Effector CD8-positive, alpha-beta T cell (primary cell): ENCODE data around the gene SKOR2.

Experiments used
- DNase-seq: peaks from one replicate; lab custom pipeline; 2025; lab: John Stamatoyannopoulos, UW
- total RNA-seq, 4 experiments: gene quantifications; one replicate each; lab custom pipeline; 2026; lab: John Stamatoyannopoulos, UW

SKOR2 gene, protein sequence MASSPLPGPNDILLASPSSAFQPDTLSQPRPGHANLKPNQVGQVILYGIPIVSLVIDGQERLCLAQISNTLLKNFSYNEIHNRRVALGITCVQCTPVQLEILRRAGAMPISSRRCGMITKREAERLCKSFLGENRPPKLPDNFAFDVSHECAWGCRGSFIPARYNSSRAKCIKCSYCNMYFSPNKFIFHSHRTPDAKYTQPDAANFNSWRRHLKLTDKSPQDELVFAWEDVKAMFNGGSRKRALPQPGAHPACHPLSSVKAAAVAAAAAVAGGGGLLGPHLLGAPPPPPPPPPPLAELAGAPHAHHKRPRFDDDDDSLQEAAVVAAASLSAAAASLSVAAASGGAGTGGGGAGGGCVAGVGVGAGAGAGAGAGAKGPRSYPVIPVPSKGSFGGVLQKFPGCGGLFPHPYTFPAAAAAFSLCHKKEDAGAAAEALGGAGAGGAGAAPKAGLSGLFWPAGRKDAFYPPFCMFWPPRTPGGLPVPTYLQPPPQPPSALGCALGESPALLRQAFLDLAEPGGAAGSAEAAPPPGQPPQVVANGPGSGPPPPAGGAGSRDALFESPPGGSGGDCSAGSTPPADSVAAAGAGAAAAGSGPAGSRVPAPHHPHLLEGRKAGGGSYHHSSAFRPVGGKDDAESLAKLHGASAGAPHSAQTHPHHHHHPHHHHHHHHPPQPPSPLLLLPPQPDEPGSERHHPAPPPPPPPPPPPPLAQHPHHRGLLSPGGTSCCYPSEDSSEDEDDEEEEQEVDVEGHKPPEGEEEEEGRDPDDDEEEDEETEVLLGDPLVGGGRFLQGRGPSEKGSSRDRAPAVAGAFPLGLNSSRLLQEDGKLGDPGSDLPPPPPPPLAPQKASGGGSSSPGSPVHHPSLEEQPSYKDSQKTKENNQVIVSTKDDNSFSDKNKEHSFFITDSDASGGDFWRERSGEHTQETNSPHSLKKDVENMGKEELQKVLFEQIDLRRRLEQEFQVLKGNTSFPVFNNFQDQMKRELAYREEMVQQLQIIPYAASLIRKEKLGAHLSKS
- 0 to 0.09 (median 0) reads per million in 4 experiments for total RNA-seq

DNA sequence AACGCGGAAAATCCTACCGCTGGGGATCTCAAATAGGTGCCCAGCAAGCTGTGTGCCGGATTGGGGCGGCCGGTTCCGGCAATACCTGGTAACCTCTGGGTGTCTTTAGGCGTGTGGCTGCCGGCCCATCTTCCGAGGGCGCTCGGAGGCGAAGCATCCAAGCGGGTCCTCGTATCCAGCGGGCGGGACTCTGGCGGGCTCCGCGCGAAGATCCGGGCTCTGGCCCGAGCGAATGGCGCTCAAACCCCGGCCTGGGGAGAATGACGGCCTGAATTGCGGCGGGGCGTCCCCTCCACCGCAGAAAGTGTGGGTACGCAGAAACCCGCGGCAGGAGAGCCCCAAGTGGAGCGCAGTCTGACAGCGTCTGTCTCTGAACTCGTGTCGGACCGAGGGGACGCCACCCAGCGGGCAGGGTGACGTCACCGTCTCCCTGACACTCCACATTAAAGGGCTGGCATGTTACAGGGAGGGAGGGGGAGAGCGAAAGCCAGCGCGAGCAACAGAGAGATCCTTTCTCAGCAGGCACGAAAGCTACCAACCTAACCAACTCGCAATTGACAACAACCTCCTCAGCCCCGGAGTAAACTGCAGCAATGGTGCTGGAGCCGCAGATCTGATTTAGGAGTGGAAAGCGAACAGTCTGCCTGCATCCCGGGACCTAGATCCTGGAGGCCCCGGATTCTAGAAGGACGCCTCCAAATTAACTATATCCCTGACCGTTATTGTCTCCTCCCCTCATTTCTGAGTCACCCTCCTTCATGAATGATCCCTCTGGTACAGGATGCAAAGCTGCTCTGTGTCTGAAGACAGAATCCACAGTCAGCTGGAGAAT is at the start of gene SKOR2:
Gene SKOR2, minus strand, starts transcription at position 372 of the 832 bp plus-strand sequence. CDS start 2,477 bp downstream, outside the sequence.
- DNase-seq: no peak

DNA sequence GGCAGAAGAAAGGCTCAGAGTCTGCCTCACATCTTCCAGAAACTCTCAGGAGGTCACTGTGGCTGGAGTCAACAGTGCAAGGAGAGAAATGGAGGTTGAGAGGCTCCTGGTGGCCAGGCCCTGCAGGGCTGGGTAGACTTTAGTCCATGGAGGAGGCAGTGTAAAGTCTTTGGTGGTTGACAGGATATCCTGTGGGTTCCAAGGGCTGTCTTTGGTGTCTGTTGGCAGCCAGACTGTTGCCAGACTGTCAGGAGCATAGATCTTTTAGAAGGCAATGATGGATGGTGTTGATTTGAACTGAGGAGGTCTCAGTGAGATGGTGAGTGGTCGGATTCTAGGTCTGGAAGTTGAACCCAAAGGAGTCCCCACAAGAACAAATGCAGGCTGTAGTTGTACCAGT is 45.0 kb upstream of the SKOR2 start:
- DNase-seq: no peak

GRCh38 chr18:47294801-47295200 is 43.3 kb upstream of the SKOR2 start:
- DNase-seq: no peak

- DNase-seq: no peak
Measured at GRCh38 chr18:47288741-47289140, 37.3 kb upstream of the SKOR2 start.

- no peak for DNase-seq
Measured at GRCh38 chr18:47287911-47288585, 36.6 kb upstream of the SKOR2 start.

DNA sequence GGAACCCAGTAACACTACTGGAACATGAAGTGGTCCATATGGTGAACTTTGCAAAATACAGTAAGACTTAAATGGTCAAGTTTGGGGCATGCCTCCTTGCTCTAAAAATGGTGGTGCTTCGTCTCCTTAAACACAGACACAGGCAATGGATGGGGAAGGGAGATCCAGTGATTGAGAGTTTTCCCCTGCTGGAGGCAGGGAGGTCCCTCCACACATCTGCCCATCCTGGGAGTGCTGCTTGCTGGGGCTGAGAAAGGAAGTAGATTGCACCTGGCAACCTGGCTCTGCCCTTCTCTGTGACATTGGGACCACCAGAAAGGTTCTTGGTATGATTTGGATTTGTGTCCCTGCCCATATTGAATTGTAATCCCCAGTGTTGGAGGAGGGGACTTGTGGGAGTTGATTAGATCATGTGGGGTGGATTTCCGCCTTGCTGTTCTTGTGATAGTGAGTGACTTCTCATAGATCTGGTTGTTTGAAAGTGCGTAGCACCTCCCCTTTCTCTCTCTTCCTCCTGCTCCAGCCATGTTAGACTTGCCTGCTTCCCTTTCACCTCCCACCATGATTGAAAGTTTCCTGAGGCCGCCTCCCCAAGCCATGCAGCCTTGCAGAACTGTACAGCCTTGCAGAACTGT is 35.4 kb upstream of the SKOR2 start:
- DNase-seq: no peak

DNA sequence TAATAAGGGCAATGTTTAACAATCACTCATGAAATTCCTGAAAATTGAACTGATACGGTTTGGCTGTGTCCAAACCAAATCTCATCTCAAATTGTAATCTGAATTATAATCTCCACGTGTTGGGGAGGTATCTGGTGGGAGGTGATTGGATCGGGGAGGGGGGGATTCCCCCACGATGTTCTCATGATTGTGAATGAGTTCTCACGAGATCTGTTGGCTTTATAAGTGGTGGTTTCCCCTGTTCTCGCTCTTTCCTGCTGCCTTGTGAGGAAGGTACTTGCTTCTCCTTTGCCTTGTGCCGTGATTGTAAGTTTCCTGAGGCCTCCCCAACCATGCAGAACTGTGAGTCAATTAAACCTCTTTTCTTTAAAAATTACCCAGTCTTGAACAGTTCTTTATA is 34.0 kb upstream of the SKOR2 start:
- DNase-seq: no peak

DNA sequence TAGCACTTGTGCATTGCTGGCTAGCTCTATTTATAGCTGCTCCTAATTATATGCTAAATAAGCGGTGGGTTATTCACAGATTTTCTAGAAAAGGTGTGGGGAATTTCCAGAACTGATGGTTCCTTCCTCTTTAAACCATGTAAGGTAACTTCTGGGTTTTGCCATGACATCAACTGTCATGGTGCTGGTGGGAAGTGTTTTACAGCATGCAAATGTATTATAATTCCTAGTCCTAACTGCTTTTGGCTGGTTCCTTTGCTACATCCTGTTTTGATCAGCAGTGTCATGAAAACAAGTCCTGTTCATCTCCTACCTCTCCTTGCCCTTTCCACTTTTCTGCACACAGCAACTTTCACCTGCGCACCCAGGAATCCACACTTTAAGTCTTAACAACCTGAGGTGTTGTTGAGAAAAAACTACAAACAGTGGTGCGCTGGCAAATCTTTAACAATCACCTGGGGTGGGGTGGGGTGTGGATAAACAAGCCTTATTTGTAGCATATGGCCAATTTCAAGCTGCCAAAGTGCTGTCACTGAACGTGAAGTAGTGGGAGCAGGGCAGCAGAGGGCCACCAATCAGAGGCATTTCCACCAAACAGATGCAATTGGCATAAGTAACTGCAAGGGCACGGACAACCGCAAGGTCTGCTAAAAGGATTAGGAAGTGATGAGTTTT is 33.4 kb upstream of the SKOR2 start:
- DNase-seq: no peak

DNA sequence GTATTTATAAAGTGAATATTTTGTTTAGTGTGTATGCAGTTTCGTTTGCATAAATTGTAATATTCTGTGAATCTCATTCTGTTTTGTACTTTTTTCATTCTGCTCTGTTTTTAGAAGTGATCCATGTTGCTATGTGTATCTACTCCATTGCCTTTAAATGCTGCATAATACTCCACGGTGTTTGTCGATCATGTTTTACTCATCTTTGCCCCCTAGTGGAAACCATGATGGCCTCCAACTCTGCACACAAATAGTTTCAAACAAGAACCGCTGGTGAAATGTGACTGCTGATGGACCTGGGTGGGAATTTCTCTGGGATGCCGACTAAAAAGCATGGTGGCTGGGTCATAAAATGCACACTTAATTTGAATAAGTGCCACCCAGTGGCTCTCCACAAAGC is 32.0 kb upstream of the SKOR2 start:
- no peak for DNase-seq

- DNase-seq: no peak
Measured at GRCh38 chr18:47280121-47280520, 28.7 kb upstream of the SKOR2 start.

GRCh38 chr18:47274961-47275360 is 23.5 kb upstream of the SKOR2 start:
- no peak for DNase-seq

GRCh38 chr18:47265197-47265596 is 13.7 kb upstream of the SKOR2 start:
- no peak for DNase-seq

DNA sequence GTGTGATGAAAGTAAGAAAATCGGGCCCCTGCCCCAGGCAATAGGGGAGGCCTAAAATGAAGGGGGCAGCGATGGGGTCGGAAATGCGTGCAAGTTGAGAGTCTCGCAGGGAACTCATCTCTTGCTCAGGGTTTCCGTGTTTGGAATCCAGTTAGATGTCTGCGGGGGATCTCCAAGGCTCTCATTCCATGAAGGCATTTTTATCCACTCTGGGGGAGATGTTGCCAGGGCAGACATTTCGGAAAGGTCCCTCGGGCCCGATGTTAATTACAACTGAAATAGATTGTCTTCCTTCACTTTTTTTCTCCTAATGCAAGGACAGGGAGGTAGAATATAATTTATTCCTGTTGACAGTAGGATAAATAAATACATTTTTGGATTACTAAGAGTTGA is 12.8 kb upstream of the SKOR2 start:
- no peak for DNase-seq

DNA sequence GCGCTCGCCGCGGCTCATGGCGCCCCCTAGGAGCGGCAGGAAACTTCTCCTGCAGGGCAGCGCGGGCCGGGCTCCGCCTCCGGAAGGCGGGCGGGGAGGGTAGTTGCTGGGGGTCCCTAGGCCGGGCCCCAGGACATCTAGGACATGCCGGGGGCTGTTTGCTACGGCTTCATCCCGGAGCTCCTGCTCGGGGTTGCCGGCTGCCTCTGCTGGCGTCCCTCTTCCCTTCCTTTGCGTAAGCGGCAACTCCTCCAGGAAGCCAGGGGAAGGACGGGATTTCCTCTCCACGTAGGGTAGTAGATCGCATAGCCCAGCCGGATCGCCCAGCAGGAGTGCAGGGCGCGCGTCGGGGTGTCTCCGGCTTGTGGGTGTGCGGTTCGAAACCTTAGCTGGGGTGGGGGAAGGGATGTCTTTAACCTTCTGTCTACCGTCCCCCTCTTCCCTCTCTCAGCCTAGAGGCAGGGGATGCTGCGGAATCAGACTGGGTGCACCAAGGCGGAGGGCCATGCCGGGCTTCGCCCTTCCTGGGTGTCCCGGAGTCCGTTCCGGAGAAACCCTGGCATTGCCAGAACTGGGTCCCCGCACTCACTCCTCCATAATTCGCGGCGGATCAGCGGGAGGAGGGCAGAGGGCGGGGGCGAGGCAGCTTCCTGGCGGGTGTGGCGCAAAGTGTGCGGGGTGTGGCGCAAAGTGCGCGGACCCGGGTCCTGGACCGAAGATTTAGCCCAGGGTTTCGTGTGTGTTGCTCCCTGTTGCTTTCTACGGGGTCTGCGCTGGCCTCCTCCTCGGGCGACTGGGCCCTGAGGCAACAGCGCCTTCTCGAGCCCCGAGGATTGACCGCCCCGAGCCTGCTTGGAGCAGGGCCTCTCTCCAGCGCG is 12.2 kb upstream of the SKOR2 start:
- no peak for DNase-seq

- no peak for DNase-seq
Measured at GRCh38 chr18:47263150-47263429, 11.6 kb upstream of the SKOR2 start.

GRCh38 chr18:47262301-47263149 is 11.1 kb upstream of the SKOR2 start:
- no peak for DNase-seq

DNA sequence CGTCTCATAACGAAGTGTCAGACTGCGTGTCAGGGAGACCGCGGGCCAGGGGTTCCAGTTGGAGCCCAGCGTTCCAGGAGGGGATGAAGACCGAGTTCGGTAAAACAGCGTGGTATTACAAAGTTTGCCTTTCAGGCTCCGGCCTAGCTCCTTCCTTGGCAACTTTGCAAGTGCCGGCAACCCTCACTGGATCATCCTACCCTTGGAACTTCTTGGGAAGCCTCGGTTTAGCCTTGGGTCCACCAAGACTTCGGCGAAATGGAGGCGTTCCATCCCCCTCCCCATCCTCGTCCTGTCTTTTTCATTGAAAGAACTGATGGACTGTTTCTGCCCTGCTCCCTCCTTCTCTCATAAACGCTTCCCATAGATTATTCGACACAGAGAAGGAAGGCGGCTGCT is 10.4 kb upstream of the SKOR2 start:
- DNase-seq: no peak

- no peak for DNase-seq
Measured at GRCh38 chr18:47260924-47261701, 9.7 kb upstream of the SKOR2 start.
